Endothelial cell of umbilical vein (primary cell): ENCODE data around the gene OAF.

Experiments used
- CTCF ChIP-seq, 2 donors: IDR thresholded peaks; 1 replicate in 1 of 2; 2 replicates in 1 of 2; pipeline ENCODE4 v1.5.1; 2011; ENCODE audit warnings: low read length in 2 of 2, mild to moderate bottlenecking in 2 of 2, moderate library complexity in 2 of 2, control low read depth in 1 of 2, inconsistent platforms in 1 of 2, low read depth in 1 of 2; ENCODE audit not compliant: insufficient read depth in 1 of 2; ENCODE audit errors: extremely low read depth in 1 of 2
- EZH2 ChIP-seq: IDR thresholded peaks from 2 replicates; pipeline ENCODE4 v1.6.1; 2012; ENCODE audit warnings: borderline replicate concordance, low read depth, mild to moderate bottlenecking, moderate library complexity, low read length, inconsistent platforms; ENCODE audit not compliant: severe bottlenecking
- FOS ChIP-seq: IDR thresholded peaks from 2 replicates; pipeline ENCODE4 v1.6.1; 2011; ENCODE audit warnings: mild to moderate bottlenecking, low read length, moderate library complexity, borderline replicate concordance; ENCODE audit not compliant: insufficient read depth
- JUN ChIP-seq: IDR thresholded peaks from 2 replicates; pipeline ENCODE4 v1.6.1; 2011; ENCODE audit warnings: borderline replicate concordance, low read depth; ENCODE audit not compliant: insufficient read length, insufficient read depth
- POLR2A ChIP-seq: IDR thresholded peaks from 2 replicates; pipeline ENCODE4 v1.6.1; 2012; ENCODE audit warnings: low read depth, mild to moderate bottlenecking, control low read depth, low read length

DNA sequence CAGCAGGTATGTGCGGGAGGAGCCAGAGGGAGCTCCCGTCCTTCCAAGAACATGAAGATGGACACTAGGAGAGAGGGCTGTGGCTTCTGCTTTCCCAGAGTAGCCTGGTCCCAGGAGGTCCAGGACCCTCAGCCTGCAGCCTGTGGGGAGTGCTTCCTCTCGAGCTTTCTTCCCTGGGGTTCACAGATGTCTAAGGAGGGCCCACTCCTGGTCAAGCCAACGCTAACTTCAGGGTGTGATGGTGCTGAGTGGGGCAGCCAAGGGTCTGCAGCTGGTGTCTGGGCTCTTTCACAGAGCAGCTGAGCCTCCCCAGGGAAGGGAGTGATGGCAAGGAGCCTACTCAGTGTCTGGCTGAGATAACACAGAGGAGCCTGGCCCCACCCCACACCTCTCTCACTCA is 32.4 kb downstream of the OAF start:
- TF ChIP-seq CTCF (IDR thresholded peaks at IDR 0.05; ENCODE audit: extremely low read depth in 1 of 2, insufficient read depth in 1 of 2, low read depth in 1 of 2, low read length in 2 of 2) (no peak), POLR2A (no peak), FOS (no peak), EZH2 (no peak), JUN (no peak)
